Measurements from ENCODE around the gene PCGF3.
A peak's percentile ranks its signal among the peaks of the same experiment; 100 is the strongest.

PCGF3 gene

GRCh38 chr4:791252-791897 is 85.7 kb downstream of the PCGF3 start:
- peaks cover 69% of the 10 kb centered on the region for H3K27me3 ChIP-seq (ENCODE audit: control insufficient read depth, insufficient read depth, low read length)
- H3K27ac ChIP-seq (ENCODE audit: low read length) = no peak overlapping the region
- H3K9ac ChIP-seq (ENCODE audit: low read length) = no peak overlapping the region
- H3K4me3 ChIP-seq (ENCODE audit: low read length) = no peak overlapping the region
- H3K9me3 ChIP-seq (ENCODE audit: control insufficient read depth, low read depth, low read length) = no peaks in the 10 kb centered on the region
- H3K36me3 ChIP-seq (ENCODE audit: control insufficient read depth, low read depth, low read length) = no peaks in the 10 kb centered on the region
- peaks cover 3% of the 10 kb centered on the region for H3K4me1 ChIP-seq (ENCODE audit: control insufficient read depth, low read depth, low read length)

- Histone ChIP-seq H3K27me3 (ENCODE audit: control insufficient read depth, insufficient read depth, low read length) (peaks cover 69% of the 10 kb centered on the region), H3K9ac (ENCODE audit: low read length) (no peak overlapping the region), H3K4me1 (ENCODE audit: control insufficient read depth, low read depth, low read length) (peaks cover 3% of the 10 kb centered on the region), H3K4me3 (ENCODE audit: low read length) (no peak overlapping the region), H3K27ac (ENCODE audit: low read length) (no peak overlapping the region), H3K9me3 (ENCODE audit: control insufficient read depth, low read depth, low read length) (no peaks in the 10 kb centered on the region), H3K36me3 (ENCODE audit: control insufficient read depth, low read depth, low read length) (no peaks in the 10 kb centered on the region)
Observed at GRCh38 chr4:791898-792625, 86.4 kb downstream of the PCGF3 start.

DNA sequence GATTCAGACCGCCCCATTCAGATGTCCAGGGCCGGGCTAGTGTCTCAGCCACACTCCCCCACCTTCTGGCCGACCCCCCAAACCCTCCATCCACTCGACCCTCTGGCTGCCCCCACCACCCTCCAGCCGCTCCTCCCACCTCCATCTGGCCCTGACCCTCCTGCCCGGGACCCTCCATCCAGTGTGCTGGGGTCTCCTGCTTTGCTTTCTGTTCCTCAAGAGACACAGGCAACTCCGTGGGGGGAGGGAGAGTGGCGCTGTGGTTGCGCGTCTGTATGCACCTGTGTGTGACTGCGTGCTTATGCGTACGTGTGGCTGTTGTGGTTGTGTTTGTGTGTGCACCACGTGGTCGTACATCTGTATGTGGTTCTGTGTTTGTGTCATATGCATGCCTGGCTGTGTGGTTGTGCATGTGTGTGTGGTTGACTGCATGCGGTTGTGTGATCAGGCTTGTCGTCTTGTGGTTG is 87.0 kb downstream of the PCGF3 start:
- Histone ChIP-seq H3K4me1 (ENCODE audit: control insufficient read depth, low read depth, low read length) (peaks cover 3% of the 10 kb centered on the region), H3K9me3 (ENCODE audit: control insufficient read depth, low read depth, low read length) (no peaks in the 10 kb centered on the region), H3K27me3 (ENCODE audit: control insufficient read depth, insufficient read depth, low read length) (peaks cover 66% of the 10 kb centered on the region), H3K36me3 (ENCODE audit: control insufficient read depth, low read depth, low read length) (no peaks in the 10 kb centered on the region), H3K27ac (ENCODE audit: low read length) (no peak overlapping the region), H3K4me3 (ENCODE audit: low read length) (no peak overlapping the region), H3K9ac (ENCODE audit: low read length) (no peak overlapping the region)

- H3K9me3 ChIP-seq (ENCODE audit: control insufficient read depth, low read depth, low read length) = no peaks in the 10 kb centered on the region
- peaks cover 59% of the 10 kb centered on the region for H3K27me3 ChIP-seq (ENCODE audit: control insufficient read depth, insufficient read depth, low read length)
- H3K4me1 ChIP-seq (ENCODE audit: control insufficient read depth, low read depth, low read length) = peaks cover 3% of the 10 kb centered on the region
- no peak overlapping the region for H3K9ac ChIP-seq (ENCODE audit: low read length)
- no peaks in the 10 kb centered on the region for H3K36me3 ChIP-seq (ENCODE audit: control insufficient read depth, low read depth, low read length)
- no peak overlapping the region for H3K4me3 ChIP-seq (ENCODE audit: low read length)
- no peak overlapping the region for H3K27ac ChIP-seq (ENCODE audit: low read length)
Observed at GRCh38 chr4:793093-793861, 87.6 kb downstream of the PCGF3 start.

- no peak overlapping the region for H3K9ac ChIP-seq (ENCODE audit: low read length)
Observed at GRCh38 chr4:793941-794621, 88.4 kb downstream of the PCGF3 start.

DNA sequence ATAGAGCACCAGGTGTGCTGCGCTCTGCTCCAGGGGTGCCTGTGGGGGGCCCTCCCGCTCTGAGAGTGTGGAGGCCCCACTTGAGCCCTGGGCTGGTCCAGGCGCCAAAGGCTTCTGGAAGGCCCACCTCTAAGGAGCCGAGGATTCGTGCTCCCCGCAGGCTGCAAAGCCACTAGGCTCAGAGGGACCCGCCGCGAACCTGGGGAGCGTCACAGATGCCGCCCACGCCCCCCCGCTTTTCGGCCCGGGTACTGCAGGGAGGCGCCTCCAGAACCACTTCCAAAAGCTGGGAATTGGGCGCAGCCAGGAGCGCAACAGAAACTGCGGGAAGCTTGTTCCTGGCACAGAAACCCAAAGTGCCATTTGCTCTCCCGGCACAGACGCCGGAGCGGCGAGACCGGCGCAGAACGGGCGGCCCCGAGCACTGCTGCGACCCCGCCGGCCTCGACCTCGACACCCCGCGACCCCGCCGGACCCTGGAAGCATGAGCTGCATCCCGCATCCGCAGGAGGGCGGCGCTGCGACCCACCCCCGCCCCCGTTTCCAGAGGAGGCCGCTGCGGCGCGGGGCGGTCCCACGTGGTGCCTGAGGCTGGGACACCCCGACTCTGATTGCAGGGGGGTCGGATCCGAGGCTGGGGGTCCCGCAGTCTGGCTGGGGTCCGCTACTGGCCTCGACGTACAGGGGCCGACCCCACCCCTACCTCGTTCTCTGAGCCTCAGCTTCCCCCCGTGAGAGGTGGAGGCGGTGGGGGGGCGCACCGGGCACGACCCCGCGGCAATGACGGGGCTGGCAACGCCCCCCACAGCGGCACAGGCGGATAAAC is 89.5 kb downstream of the PCGF3 start:
- Histone ChIP-seq H3K4me3 (ENCODE audit: low read length) (peak overlapping the region; percentile 37), H3K4me1 (ENCODE audit: control insufficient read depth, low read depth, low read length) (peaks cover 3% of the 10 kb centered on the region), H3K27ac (ENCODE audit: low read length) (no peak overlapping the region), H3K36me3 (ENCODE audit: control insufficient read depth, low read depth, low read length) (no peaks in the 10 kb centered on the region), H3K27me3 (ENCODE audit: control insufficient read depth, insufficient read depth, low read length) (peaks cover 59% of the 10 kb centered on the region), H3K9ac (ENCODE audit: low read length) (no peak overlapping the region), H3K9me3 (ENCODE audit: control insufficient read depth, low read depth, low read length) (no peaks in the 10 kb centered on the region)

More at GRCh38 chr4:793941-794621, 88.4 kb downstream of the PCGF3 start:
- Histone ChIP-seq H3K27me3 (ENCODE audit: control insufficient read depth, insufficient read depth, low read length) (peaks cover 59% of the 10 kb centered on the region), H3K4me1 (ENCODE audit: control insufficient read depth, low read depth, low read length) (peaks cover 3% of the 10 kb centered on the region), H3K9me3 (ENCODE audit: control insufficient read depth, low read depth, low read length) (no peaks in the 10 kb centered on the region), H3K27ac (ENCODE audit: low read length) (no peak overlapping the region), H3K4me3 (ENCODE audit: low read length) (no peak overlapping the region), H3K36me3 (ENCODE audit: control insufficient read depth, low read depth, low read length) (no peaks in the 10 kb centered on the region)

DNA sequence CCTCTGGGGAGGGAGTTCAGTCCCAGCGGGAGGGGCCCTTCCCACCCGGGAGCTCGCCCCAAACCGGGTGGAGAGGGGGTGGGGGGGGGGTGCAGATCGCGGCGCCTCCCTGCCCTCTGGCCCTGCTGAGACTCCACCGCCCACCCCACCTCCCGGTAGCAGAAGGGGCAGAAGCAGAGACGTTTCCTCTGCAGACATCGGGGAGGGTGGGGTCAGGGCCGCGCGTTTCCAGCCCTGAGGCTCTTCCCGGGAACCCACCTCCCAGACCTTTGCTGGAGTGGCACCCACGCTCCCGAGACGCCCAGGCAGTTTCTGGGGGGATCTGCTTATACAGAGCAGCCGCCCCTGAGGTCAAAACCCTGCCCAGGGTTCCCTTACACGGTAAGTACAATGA is 90.1 kb downstream of the PCGF3 start:
- H3K4me3 ChIP-seq (ENCODE audit: low read length) = no peak overlapping the region
- H3K4me1 ChIP-seq (ENCODE audit: control insufficient read depth, low read depth, low read length) = peaks cover 3% of the 10 kb centered on the region
- no peak overlapping the region for H3K27ac ChIP-seq (ENCODE audit: low read length)
- no peak overlapping the region for H3K9ac ChIP-seq (ENCODE audit: low read length)
- no peaks in the 10 kb centered on the region for H3K36me3 ChIP-seq (ENCODE audit: control insufficient read depth, low read depth, low read length)
- peaks cover 59% of the 10 kb centered on the region for H3K27me3 ChIP-seq (ENCODE audit: control insufficient read depth, insufficient read depth, low read length)
- no peaks in the 10 kb centered on the region for H3K9me3 ChIP-seq (ENCODE audit: control insufficient read depth, low read depth, low read length)

- Histone ChIP-seq H3K4me1 (ENCODE audit: control insufficient read depth, low read depth, low read length) (peaks cover 3% of the 10 kb centered on the region), H3K27ac (ENCODE audit: low read length) (no peak overlapping the region), H3K27me3 (ENCODE audit: control insufficient read depth, insufficient read depth, low read length) (peaks cover 60% of the 10 kb centered on the region), H3K9me3 (ENCODE audit: control insufficient read depth, low read depth, low read length) (no peaks in the 10 kb centered on the region), H3K4me3 (ENCODE audit: low read length) (no peak overlapping the region), H3K36me3 (ENCODE audit: control insufficient read depth, low read depth, low read length) (no peaks in the 10 kb centered on the region), H3K9ac (ENCODE audit: low read length) (no peak overlapping the region)
Observed at GRCh38 chr4:796206-796605, 90.6 kb downstream of the PCGF3 start.

DNA sequence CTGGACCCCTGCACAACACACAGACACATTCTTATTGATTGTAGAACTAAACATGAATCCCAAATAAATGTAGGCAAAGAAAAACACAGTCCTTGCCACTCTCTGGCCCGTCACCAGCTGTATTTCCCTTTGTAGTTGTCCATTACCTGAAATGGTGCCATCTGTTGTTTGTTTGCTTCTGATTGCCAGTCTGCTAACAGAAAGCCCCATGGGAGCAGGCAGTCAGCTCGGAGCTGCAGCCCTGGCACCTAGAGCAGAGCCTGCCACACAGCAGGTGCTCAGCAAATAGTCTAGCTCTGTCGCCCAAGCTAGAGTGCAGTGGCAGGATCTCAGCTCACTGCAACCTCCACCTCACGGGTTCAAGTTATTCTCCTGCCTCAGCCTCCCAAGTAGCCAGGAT is 91.4 kb downstream of the PCGF3 start:
- no peak overlapping the region for H3K27ac ChIP-seq (ENCODE audit: low read length)
- no peak overlapping the region for H3K9ac ChIP-seq (ENCODE audit: low read length)
- peaks cover 3% of the 10 kb centered on the region for H3K4me1 ChIP-seq (ENCODE audit: control insufficient read depth, low read depth, low read length)
- H3K36me3 ChIP-seq (ENCODE audit: control insufficient read depth, low read depth, low read length) = no peaks in the 10 kb centered on the region
- peaks cover 68% of the 10 kb centered on the region for H3K27me3 ChIP-seq (ENCODE audit: control insufficient read depth, insufficient read depth, low read length)
- no peak overlapping the region for H3K4me3 ChIP-seq (ENCODE audit: low read length)
- no peaks in the 10 kb centered on the region for H3K9me3 ChIP-seq (ENCODE audit: control insufficient read depth, low read depth, low read length)

DNA sequence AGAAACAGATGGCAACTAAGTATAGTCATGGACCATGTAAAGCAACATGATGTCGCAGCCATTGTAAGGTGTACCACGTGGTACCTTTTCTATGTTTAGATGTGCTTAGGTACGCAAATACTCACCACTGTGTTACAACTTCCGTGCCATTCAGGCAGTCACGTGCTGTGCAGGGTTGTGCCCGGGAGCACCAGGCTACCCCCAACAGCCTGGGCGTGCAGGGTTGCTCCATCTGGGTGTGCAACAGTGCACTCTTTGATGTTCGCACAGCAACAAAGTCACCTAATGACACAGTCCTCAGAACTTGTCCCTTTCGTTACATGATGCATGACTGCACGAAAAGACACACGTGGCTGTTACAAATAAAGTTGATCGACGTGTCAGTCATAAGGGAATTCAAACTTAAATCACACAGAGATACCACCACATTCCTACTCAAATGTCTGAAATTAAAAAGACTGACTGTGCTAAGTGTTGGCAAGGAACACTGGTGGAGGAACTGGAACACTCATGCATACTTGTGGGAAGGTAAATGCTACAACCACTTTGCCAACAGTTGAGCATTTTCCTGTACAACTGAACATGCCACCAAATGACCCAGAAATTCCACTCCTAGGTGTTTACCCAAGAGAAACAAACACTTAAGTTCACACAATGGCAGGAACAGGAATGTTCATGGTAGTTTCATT is 95.9 kb downstream of the PCGF3 start:
- Histone ChIP-seq H3K4me1 (ENCODE audit: control insufficient read depth, low read depth, low read length) (no peaks in the 10 kb centered on the region), H3K4me3 (ENCODE audit: low read length) (no peak overlapping the region), H3K9ac (ENCODE audit: low read length) (no peak overlapping the region), H3K27me3 (ENCODE audit: control insufficient read depth, insufficient read depth, low read length) (peaks cover 48% of the 10 kb centered on the region), H3K9me3 (ENCODE audit: control insufficient read depth, low read depth, low read length) (no peaks in the 10 kb centered on the region), H3K36me3 (ENCODE audit: control insufficient read depth, low read depth, low read length) (no peaks in the 10 kb centered on the region), H3K27ac (ENCODE audit: low read length) (no peak overlapping the region)
